Activated T-cell treated with anti-CD3 and anti-CD28 coated beads for 48 hours (primary cell): Measurements from ENCODE around the gene ELAVL2.

ENCODE experiments used
- DNase-seq: peaks from one replicate; pipeline ENCODE4 v3.0.0-alpha.2; 2020; ENCODE audit warnings: low read depth

Gene ELAVL2

GRCh38 chr9:23721466-23721865, 104.6 kb downstream of the ELAVL2 start:
- no peak for DNase-seq

GRCh38 chr9:23717505-23717904, 108.5 kb downstream of the ELAVL2 start:
- no peak for DNase-seq

GRCh38 chr9:23707249-23707648, 118.8 kb downstream of the ELAVL2 start:
- DNase-seq, result no peak

- DNase-seq, result no peak
These were observed 123.6 kb downstream of the ELAVL2 start for GRCh38 chr9:23702311-23702922.

- no peak for DNase-seq
These were observed 124.7 kb downstream of the ELAVL2 start for GRCh38 chr9:23701291-23701690.

- no peak for DNase-seq
These were observed 125.7 kb downstream of the ELAVL2 start for GRCh38 chr9:23700359-23700758.

GRCh38 chr9:23698161-23698560, 127.9 kb downstream of the ELAVL2 start:
- DNase-seq, result no peak

- DNase-seq, result no peak
These were observed 130.5 kb downstream of the ELAVL2 start for GRCh38 chr9:23695572-23695971.

- DNase-seq, result no peak
These were observed 132.7 kb downstream of the ELAVL2 start for GRCh38 chr9:23693374-23693773.

- DNase-seq, result no peak
These were observed 139.1 kb downstream of the ELAVL2 start for GRCh38 chr9:23686896-23687295.

GRCh38 chr9:23686257-23686656, 139.8 kb downstream of the ELAVL2 start:
- no peak for DNase-seq

GRCh38 chr9:23683611-23684061, 142.4 kb downstream of the ELAVL2 start:
- no peak for DNase-seq

GRCh38 chr9:23682891-23683431, 143.1 kb downstream of the ELAVL2 start:
- no peak for DNase-seq

GRCh38 chr9:23682352-23682751, 143.7 kb downstream of the ELAVL2 start:
- DNase-seq, result no peak

GRCh38 chr9:23677446-23677845, 148.6 kb downstream of the ELAVL2 start:
- no peak for DNase-seq

- DNase-seq, result no peak
These were observed 151.9 kb downstream of the ELAVL2 start for GRCh38 chr9:23674016-23674585.

- DNase-seq, result no peak
These were observed 153.9 kb downstream of the ELAVL2 start for GRCh38 chr9:23672151-23672550.

- DNase-seq, result no peak
These were observed 156.3 kb downstream of the ELAVL2 start for GRCh38 chr9:23669776-23670175.

- no peak for DNase-seq
These were observed 160.4 kb downstream of the ELAVL2 start for GRCh38 chr9:23665635-23666034.

GRCh38 chr9:23665051-23665450, 161.0 kb downstream of the ELAVL2 start:
- DNase-seq, result no peak

GRCh38 chr9:23663946-23664345, 162.1 kb downstream of the ELAVL2 start:
- DNase-seq, result no peak

- no peak for DNase-seq
These were observed 162.5 kb downstream of the ELAVL2 start for GRCh38 chr9:23663536-23663935.

GRCh38 chr9:23663125-23663524, 162.9 kb downstream of the ELAVL2 start:
- DNase-seq, result no peak

GRCh38 chr9:23662320-23662719, 163.7 kb downstream of the ELAVL2 start:
- DNase-seq, result no peak
